DMS 273 treated with DMSO at 0.1 percent for 48 hours (cell line): ENCODE measurements around the gene GRK5.

ENCODE experiments used
- DNase-seq: peaks from one replicate; lab custom pipeline; 2025; lab: John Stamatoyannopoulos, UW

Gene GRK5

DNA sequence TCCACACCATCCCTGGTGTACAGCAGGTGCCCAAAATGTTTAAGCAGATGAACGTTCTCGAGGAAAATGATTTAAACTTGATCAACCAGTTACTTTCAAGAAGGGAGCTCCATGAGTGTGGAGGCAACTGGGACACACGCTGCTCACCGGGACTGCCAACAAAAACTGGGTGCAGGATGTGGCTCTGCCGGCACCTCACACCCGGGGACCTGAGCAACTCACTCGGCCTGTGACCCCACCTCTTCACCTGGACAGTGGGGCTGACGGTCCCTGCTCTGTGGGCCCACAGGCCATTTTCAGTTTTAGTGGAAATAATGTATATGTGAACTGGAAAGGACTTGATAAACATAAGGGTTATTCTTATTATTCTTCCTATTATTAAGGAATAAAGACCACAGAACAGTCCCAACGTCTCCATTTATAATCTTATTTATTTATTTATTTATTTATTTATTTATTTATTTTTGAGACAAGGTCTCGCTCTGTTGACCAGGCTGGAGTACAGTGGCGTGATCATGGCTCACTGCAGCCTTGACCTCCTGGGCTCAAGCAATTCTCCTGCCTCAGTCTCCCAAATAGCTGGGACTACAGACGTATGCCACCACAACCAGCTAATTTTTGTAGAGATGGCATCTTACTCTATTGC, 274.5 kb downstream of the GRK5 start:
- no peak for DNase-seq

GRCh38 chr10:119483001-119483400, 275.6 kb downstream of the GRK5 start:
- no peak for DNase-seq

- DNase-seq, result no peak
Measured at GRCh38 chr10:119483839-119484238, 276.5 kb downstream of the GRK5 start.

- DNase-seq, result no peak
Measured at GRCh38 chr10:119488675-119489074, 281.3 kb downstream of the GRK5 start.

GRCh38 chr10:119489991-119490326, 282.6 kb downstream of the GRK5 start:
- no peak for DNase-seq

GRCh38 chr10:119491966-119492757, 284.8 kb downstream of the GRK5 start:
- DNase-seq, result no peak

DNA sequence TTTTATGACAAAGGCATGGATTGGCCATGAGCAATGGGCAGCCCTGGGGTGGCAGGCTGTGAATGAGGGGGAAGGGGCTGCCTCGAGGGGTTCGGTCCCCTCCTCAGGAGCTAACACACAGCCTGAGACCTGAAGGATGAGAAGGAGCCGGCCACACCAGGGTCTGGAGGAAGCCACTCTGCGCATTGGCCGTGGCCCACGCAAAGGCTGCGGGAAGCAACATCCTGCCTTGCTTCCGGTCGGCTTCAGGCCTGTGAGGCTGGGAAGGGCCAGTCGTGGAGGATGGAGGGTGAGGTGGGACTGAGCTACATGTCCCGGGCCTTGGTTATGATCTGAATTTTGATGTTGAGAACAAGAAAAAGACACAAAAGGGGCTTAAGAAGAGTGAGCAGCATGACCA, 285.8 kb downstream of the GRK5 start:
- no peak for DNase-seq

DNA sequence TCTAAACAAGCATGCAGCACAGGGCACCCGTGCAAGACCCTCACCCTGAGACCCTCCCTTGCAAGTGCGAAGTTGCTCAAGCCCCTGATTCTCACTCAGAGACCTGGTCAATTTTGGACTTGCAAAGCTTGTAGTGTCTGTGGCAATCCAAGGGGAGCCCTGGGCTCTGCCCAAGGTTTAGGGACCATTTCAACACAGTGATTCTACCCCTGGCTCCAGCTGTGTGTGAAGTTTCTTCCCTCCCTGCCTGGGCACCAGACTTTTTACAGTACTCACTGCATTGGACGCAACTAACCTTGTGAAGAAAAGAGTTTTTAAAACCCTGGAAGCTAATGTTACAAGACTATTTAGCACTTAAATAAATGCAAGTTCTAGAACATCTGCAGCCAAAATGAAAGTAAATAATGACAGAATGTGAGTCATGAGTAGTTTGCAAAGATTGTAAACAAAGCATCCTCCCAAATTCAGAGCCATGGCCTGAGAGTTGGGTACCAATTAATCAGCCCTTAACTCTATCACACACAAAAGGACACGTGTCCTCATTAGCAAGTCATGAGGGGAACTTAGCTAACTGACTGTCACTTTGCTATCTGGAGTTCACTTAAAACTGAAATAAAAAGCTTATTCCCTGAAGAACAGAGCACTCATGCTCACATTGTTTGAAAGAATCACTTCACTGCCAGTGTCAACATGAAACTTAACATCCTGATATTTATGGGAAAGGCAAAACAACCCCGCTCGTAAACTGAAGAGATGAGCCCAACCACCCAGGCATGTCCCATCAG, 287.1 kb downstream of the GRK5 start:
- no peak for DNase-seq

DNA sequence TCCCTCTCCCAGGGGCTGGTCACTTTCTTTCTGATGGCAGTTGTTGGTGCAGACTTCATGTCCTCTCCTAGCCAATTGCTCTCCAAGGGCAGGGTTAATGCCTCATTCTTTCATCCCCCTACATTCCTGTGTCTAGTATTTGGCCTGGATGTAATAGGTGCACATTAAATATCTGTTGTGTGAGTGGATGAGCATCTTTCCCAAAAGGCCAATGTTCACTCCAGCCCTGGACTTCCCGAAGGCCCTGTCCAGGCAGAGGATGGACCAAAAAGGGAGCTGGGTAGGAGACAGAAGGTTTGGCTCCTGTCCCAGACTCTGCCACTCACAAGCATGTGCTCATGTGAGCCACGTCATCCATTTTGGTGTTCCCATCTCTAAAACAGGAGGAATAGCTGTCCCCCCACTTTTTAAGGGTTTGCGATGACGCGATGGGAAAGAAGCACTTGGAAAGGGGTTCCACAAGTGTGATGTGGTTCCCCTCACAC, 287.7 kb downstream of the GRK5 start:
- DNase-seq, result no peak

DNA sequence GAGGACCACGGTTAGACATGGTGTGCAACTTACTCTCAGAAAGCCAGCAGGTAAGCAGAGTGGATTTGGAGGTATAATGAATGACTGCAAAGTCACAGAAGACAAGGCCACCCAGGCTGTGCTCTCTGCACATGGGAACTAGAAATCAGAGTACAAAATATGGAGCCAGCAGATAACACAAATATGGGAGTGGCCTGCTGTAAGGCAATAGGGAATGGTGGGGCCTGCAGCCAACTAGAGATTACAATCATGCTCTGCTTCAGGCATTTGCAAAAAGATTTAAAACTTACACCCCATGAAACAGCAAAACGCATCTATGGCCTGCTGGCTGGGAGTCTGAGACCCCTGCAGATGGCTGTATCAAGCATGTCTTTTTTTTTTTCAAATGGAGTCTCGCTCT, 288.2 kb downstream of the GRK5 start:
- no peak for DNase-seq

DNA sequence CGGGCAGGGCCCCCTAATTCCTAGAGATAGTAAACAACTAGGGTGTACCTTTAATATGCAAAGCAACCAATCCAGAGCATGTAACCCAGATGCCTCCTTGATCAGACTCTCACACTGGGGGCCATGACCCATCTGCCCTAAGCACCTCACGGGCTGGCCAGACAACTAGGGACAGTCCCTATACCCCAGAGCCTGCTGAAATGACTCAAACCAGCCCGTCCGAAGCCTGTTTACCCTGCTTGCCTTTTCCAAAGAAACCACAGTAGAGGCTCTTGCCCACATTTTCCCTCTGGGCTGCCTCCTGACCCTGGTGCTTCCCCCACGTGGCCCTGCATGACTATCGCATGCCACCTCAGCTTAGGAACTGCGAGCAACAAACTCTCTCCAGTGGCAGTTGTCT, 288.9 kb downstream of the GRK5 start:
- no peak for DNase-seq

DNA sequence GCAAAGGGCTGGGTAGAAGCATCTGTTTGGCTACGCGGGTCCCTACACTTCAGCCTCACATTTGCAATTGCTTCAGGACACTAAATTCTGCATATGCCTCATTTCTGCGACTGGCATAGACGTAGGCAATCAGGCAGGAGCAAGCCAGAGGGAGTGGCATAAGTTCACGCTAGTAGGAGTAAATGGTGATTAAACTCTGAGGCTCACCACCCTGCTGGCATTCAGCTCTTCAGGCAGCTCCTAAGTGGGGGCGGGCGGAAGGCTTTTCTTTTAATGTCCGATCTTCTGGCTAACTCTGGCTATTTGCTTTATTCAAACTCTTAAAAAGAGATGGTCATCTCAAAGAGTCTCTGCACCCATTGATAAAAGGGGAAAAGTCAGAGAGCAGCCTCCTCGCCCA, 289.9 kb downstream of the GRK5 start:
- DNase-seq, result no peak

GRCh38 chr10:119498889-119499676, 291.7 kb downstream of the GRK5 start:
- no peak for DNase-seq

GRCh38 chr10:119499677-119500002, 292.3 kb downstream of the GRK5 start:
- no peak for DNase-seq

GRCh38 chr10:119500123-119500795, 292.9 kb downstream of the GRK5 start:
- DNase-seq, result no peak

GRCh38 chr10:119500821-119501220, 293.4 kb downstream of the GRK5 start:
- no peak for DNase-seq

DNA sequence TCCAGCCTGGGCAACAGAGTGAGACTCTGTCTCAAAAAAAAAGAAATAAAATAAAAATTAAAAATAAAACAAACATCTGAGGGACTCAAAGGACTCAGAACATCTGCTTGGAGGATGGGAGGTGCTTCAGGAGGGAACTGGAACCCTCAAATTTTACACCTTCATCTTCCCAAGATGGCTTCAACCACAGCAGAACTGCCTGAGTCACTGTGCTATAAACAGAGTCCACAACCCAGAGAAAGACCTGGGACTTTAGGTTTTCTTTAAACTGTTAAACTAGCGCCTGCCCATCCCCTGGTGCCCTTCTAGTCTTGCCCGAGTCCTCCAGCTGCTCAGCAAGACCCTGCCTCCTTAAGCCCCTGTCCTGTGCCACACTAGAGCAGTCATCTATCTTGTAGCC, 294.3 kb downstream of the GRK5 start:
- no peak for DNase-seq

- DNase-seq, result no peak
Measured at GRCh38 chr10:119502209-119502608, 294.8 kb downstream of the GRK5 start.

- DNase-seq, result no peak
Measured at GRCh38 chr10:119502618-119503155, 295.3 kb downstream of the GRK5 start.

- no peak for DNase-seq
Measured at GRCh38 chr10:119503821-119504220, 296.4 kb downstream of the GRK5 start.

DNA sequence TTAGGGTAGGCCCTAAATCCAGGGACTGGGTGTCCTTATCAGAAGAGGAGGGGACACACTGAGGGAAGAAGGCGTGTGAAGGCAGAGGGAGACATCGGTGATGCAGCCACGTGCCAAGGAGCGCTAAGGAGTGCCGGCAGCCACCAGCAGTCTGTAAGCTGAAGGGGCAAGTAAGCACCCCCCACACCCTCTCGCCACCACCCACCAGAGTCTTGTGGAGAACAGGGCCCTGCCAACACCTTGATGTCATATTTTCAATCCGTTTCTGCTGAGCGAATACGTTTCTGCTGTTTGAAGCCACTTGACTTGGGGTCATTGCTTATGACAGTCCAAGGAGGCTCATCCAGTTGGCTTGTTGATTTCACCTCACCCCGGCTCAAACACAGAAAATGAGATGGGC, 297.3 kb downstream of the GRK5 start:
- no peak for DNase-seq
